Embryonic facial prominence (tissue), 1 donor: ENCODE data around the gene CLPTM1L.
"Not testable (repeated sequence)": the region's sequence is repeated elsewhere in the genome, so short reads cannot be mapped to it uniquely, and the experiment has no call there.

Source experiments
- DNase-seq: peaks from one replicate; pipeline ENCODE4 v3.0.0-alpha.2; 2016; ENCODE audit errors: extremely low spot score

Gene CLPTM1L

GRCh38 chr5:1339139-1339817, 5.6 kb downstream of the CLPTM1L start:
- not testable (repeated sequence) for DNase-seq

- no peak for DNase-seq
These were observed 6.3 kb downstream of the CLPTM1L start for GRCh38 chr5:1338506-1339070.

- DNase-seq = no peak
These were observed 6.8 kb downstream of the CLPTM1L start for GRCh38 chr5:1338196-1338490.

- DNase-seq = no peak
These were observed 7.3 kb downstream of the CLPTM1L start for GRCh38 chr5:1337489-1338195.

GRCh38 chr5:1336749-1337488, 8.0 kb downstream of the CLPTM1L start:
- no peak for DNase-seq

GRCh38 chr5:1336106-1336561, 8.8 kb downstream of the CLPTM1L start:
- no peak for DNase-seq

GRCh38 chr5:1335540-1336095, 9.3 kb downstream of the CLPTM1L start:
- DNase-seq = no peak

- no peak for DNase-seq
These were observed 9.9 kb downstream of the CLPTM1L start for GRCh38 chr5:1334831-1335539.

- DNase-seq = no peak
These were observed 10.9 kb downstream of the CLPTM1L start for GRCh38 chr5:1333986-1334385.

GRCh38 chr5:1333286-1333685, 11.6 kb downstream of the CLPTM1L start:
- DNase-seq = not testable (repeated sequence)

GRCh38 chr5:1332461-1333001, 12.4 kb downstream of the CLPTM1L start:
- DNase-seq = no peak

- DNase-seq = no peak
These were observed 13.0 kb downstream of the CLPTM1L start for GRCh38 chr5:1331861-1332405.

- DNase-seq = no peak
These were observed 13.8 kb downstream of the CLPTM1L start for GRCh38 chr5:1330847-1331831.

GRCh38 chr5:1330146-1330846, 14.6 kb downstream of the CLPTM1L start:
- no peak for DNase-seq

- no peak for DNase-seq
These were observed 15.8 kb downstream of the CLPTM1L start for GRCh38 chr5:1329111-1329579.

- DNase-seq = not testable (repeated sequence)
These were observed 16.4 kb downstream of the CLPTM1L start for GRCh38 chr5:1328237-1329110.

- not testable (repeated sequence) for DNase-seq
These were observed 17.8 kb downstream of the CLPTM1L start for GRCh38 chr5:1326901-1327756.
